ENCODE data around the gene PRM2. TPM values are rescaled to one million over a fixed set of nuclear protein-coding genes. Genes with fewer than 3 reads are reported as not detected.

Gene PRM2
- total and polyA plus RNA-seq, 2 donors (not counting 3 experiments of a cell fraction or from before 2014, with no cell fraction given): not detected

- Histone ChIP-seq H3K4me3 (replicated peaks in 1 of 3; ENCODE audit: insufficient read depth in 1 of 3, low read depth in 1 of 3, low read length in 3 of 3) (no peak overlapping the region), H3K36me3 (ENCODE audit: control insufficient read depth in 2 of 2, extremely low read depth in 1 of 2, insufficient read depth in 2 of 2, low read length in 2 of 2) (no peaks in the 10 kb centered on the region), H3K4me2 (ENCODE audit: insufficient read depth, low read length) (no peak overlapping the region), H4K20me1 (replicated peaks; ENCODE audit: control insufficient read depth, extremely low read depth, insufficient read depth, low read length) (no peaks in the 10 kb centered on the region), H3K27ac (ENCODE audit: insufficient read depth, low read depth, low read length) (no peak overlapping the region), H3K27me3 (ENCODE audit: control insufficient read depth in 2 of 2, insufficient read depth in 2 of 2, low read length in 2 of 2) (no peaks in the 10 kb centered on the region), H2AFZ (ENCODE audit: low read depth, low read length) (no peak overlapping the region), H3K4me1 (ENCODE audit: control insufficient read depth, extremely low read depth, insufficient read depth, low read length) (no peaks in the 10 kb centered on the region), H3K79me2 (ENCODE audit: control insufficient read depth, insufficient read depth, low read length) (no peaks in the 10 kb centered on the region), H3K9me1 (replicated peaks; ENCODE audit: control insufficient read depth, extremely low read depth, insufficient read depth, low read length) (no peaks in the 10 kb centered on the region), H3K9me3 (replicated peaks; ENCODE audit: control insufficient read depth, insufficient read depth, low read length) (no peaks in the 10 kb centered on the region), H3K9ac (replicated peaks; ENCODE audit: extremely low read depth, insufficient read depth, low read length) (no peak overlapping the region)
- intact Hi-C loops (cut with micrococcal nuclease): no loop called here
- BruUV-seq (replicated peaks): no TSS peak
- TF ChIP-seq POLR2A (IDR thresholded peaks at IDR 0.05; ENCODE audit: low read depth, low read length) (no peak), CTCF (IDR thresholded peaks at IDR 0.05; ENCODE audit: extremely low read depth in 1 of 2, insufficient read depth in 1 of 2, low read depth in 1 of 2, low read length in 2 of 2) (no peak), JUN (IDR thresholded peaks at IDR 0.05; ENCODE audit: borderline replicate concordance, insufficient read depth, insufficient read length, low read depth) (no peak), MAX (IDR thresholded peaks at IDR 0.05; ENCODE audit: insufficient read depth, insufficient read length) (no peak), MYC (IDR thresholded peaks at IDR 0.05; ENCODE audit: low read depth, low read length) (no peak), FOS (IDR thresholded peaks at IDR 0.05; ENCODE audit: borderline replicate concordance, insufficient read depth, low read length) (no peak), EZH2 (IDR thresholded peaks at IDR 0.05; ENCODE audit: borderline replicate concordance, low read depth, low read length, severe bottlenecking) (no peak), POLR2AphosphoS5 (IDR thresholded peaks at IDR 0.05; ENCODE audit: insufficient read depth, low read depth, low read length) (no peak), GATA2 (IDR thresholded peaks at IDR 0.05; ENCODE audit: insufficient read depth, insufficient read length, low read depth, low read length) (no peak)
- FAIRE-seq (no peak), DNase-seq (ENCODE audit: low read depth, low spot score) (no peak)
- CTCF ChIA-PET: no interaction called here
- POLR2A ChIA-PET: no interaction called here
- dilution Hi-C loops (cut with MboI; ENCODE audit: extremely low pct_ligation_motif_present, low sequenced_read_pairs): no loop called here
Measured at GRCh38 chr16:11235703-11235991, 40.6 kb downstream of the PRM2 start.

All from endothelial cell of umbilical vein (primary cell).